Measurements from ENCODE around the gene CACYBP.

GRCh38 chr1:175034775-175035174 is 35.0 kb downstream of the CACYBP start:
- no peak for TF ChIP-seq POLR2A (IDR thresholded peaks at IDR 0.05)
- no peak for TF ChIP-seq CTCF (IDR thresholded peaks at IDR 0.05)

Measured in gastroesophageal sphincter (tissue), 3 donors.